H1 (cell line): ENCODE data around the gene ZNF385D. TPM values are rescaled to one million over a fixed set of nuclear protein-coding genes. Genes with fewer than 3 reads are reported as not detected.

ENCODE experiments used
- EP300 ChIP-seq, 2 experiments: IDR thresholded peaks; 1 replicate in 1 of 2; 2 replicates in 1 of 2; pipeline ENCODE4 v1.6.1; 2011 to 2012; ENCODE audit warnings: low read depth in 2 of 2, low read length in 2 of 2, mild to moderate bottlenecking in 2 of 2, borderline replicate concordance in 1 of 2, inconsistent platforms in 1 of 2, moderate library complexity in 1 of 2
- GTF2F1 ChIP-seq: IDR thresholded peaks from 2 replicates; pipeline ENCODE4 v1.6.1; 2012; ENCODE audit warnings: low read depth, low read length, improper control_type of control experiment, borderline replicate concordance
- TAF7 ChIP-seq: optimal IDR thresholded peaks from 2 replicates; pipeline ENCODE3; 2011; ENCODE audit warnings: low read depth, mild to moderate bottlenecking, inconsistent platforms, low read length, moderate library complexity, borderline replicate concordance
- polyA plus RNA-seq, 7 experiments: library from polyadenylated mRNA; depleted of rRNA in 3 of 7; stranded (reverse) in 5 of 7; unstranded in 2 of 7; fragments of >200 nt in 5 of 7; fragments of 200-250 nt in 2 of 7; gene quantifications; 1 replicate in 5 of 7; 2 replicates in 1 of 7; 4 replicates in 1 of 7; pipeline versions ENCODE4 v1.2.1 to v1.2.3, GENCODE V29; 2011 to 2013; ENCODE audit warnings: missing spikeins in 2 of 7, mixed read lengths in 2 of 7
- total RNA-seq: library from RNA; stranded (reverse); fragmentation: NEBNext Ultra II Directional; extraction: Animal tissue kit (Norgen Biotek cat#: 25700); gene quantifications from 2 replicates; pipeline ENCODE4 v1.2.1, GENCODE V29; 2021

ZNF385D gene
- total and polyA plus RNA-seq, 2 of the 8 experiments (the other 6 are each of a cell fraction or from before 2014, with no cell fraction given), result 5.9 to 10.8 TPM

GRCh38 chr3:21392526-21392925 lies 358.5 kb downstream of the ZNF385D start (continued):
- TF ChIP-seq GTF2F1 (no peak), TAF7 (no peak), EP300 (IDR thresholded peaks at IDR 0.05; ENCODE audit: borderline replicate concordance in 1 of 2, low read depth in 2 of 2, low read length in 2 of 2) (no peak)
